CD4-positive, alpha-beta T cell treated with Interleukin-4 for 4 hours (primary cell): Measurements from ENCODE around the gene ENPP4.
"Not testable (repeated sequence)": the region's sequence is repeated elsewhere in the genome, so short reads cannot be mapped to it uniquely, and the experiment has no call there.

ENCODE experiments used
- DNase-seq: peaks from one replicate; pipeline ENCODE4 v3.0.0-alpha.2; 2020

The ENPP4 gene, protein sequence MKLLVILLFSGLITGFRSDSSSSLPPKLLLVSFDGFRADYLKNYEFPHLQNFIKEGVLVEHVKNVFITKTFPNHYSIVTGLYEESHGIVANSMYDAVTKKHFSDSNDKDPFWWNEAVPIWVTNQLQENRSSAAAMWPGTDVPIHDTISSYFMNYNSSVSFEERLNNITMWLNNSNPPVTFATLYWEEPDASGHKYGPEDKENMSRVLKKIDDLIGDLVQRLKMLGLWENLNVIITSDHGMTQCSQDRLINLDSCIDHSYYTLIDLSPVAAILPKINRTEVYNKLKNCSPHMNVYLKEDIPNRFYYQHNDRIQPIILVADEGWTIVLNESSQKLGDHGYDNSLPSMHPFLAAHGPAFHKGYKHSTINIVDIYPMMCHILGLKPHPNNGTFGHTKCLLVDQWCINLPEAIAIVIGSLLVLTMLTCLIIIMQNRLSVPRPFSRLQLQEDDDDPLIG

DNA sequence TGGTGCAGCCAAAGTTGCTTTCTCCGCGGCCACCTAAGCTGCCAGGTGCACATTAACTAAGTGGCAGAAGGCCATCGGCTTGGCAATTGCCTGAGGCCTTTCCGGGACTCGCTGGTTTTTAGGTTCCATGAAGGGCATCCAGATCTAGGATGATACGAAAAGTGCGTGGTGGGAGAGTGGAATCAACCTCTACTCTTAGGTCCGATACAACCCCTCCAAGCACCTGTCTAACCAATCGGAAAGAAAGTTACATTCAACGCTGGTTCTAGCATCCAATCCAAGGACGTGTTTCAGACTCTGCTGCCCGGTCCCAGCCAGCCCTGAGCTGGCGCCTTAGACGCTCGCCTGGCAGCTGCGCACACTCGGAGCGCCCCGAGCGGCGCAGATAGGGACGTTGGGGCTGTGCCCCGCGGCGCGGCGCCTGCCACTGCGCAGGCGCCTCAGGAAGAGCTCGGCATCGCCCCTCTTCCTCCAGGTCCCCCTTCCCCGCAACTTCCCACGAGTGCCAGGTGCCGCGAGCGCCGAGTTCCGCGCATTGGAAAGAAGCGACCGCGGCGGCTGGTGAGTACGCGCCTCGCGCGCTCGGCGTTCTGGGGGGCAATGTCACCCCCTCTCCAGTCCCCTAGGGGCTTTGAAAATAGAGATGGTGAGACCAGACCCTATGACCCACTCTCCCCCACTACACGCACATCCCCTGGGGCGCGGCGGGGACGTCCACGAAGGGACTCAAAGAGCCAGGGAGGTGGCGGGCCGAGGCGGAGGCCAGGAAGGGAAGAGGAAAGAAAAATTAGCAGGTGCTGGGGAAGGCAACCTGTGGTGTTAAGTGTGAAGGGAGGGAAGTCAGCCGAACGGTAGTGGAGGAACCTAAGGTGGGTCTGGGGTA, at the start of gene ENPP4:
ENPP4 (plus strand) TSS at position 361 of the 883 bp plus-strand sequence. CDS start 9,595 bp downstream, outside the sequence.
- DNase-seq, result peak; percentile 96

DNA sequence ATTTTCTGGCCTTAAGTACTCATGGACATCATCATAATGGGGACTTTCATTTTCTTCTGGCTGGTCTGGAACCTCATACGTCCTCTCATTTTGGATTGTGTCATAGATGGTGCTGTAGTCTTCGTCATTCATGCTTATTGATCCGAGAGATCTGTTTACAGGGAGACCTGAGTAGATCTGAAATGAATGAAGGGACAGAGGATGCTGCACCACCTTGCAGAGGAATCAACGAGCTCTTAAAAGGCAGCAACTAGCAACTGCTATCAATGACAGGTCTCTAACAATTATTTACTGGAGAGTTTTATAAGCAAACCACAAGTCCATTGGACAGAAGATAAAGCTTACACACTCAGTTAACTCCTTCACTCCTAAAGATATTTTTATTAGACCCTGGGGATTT, 49.7 kb upstream of the ENPP4 start:
- DNase-seq, result no peak

DNA sequence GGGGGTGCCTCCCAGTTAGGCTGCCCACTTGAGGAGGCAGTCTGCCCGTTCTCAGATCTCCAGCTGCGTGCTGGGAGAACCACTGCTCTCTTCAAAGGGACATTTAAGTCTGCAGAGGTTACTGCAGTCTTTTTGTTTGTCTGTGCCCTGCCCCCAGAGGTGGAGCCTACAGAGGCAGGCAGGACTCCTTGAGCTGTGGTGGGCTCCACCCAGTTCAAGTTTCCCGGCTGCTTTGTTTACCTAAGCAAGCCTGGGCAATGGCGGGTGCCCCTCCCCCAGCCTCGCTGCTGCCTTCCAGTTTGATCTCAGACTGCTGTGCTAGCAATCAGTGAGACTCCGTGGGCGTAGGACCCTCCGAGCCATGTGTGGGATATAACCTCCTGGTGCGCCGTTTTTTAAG, 44.1 kb upstream of the ENPP4 start:
- DNase-seq, result not testable (repeated sequence)

DNA sequence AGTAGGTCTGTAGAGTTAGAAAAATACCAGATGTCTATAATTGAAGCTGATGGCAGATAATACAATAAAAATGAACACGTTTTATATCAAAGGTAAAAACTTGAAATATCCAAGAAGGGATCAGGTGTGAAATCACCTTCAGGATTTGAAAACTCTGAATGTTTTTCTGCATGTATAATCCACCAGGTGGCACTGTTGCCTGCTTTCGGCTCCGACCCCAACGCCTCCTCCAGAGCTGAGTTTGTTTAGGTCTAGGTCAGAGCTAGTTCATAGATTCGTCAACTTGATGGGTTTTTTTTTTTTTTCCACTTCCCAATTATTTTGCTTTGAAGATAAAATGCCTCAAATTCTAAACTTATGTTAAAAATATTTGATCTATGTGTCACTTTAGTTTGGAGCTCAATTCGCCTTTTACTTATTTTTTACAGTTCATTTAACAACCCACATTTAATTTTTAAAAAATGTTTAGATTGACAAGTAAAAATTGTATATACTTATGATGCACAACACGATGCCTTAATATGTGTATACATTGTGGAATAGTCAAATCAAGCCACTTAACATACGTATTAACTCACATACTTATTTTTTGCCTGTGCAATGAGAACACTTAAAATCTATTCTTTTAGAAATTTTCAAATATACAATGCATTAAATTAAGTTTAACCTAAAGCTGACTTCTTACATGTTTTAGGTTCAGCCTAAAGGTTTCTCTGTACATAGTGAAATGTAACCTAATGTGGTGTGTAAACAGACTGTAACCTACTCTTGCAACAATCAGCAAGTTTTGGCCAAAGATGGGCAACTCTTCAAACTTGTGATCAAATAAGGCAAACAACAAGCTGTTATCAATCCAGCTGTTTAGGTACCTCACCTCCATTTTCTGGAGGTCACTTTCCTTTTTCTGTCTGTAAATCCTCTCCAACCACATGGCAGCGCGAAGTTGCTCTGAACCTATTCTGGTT, 39.4 kb upstream of the ENPP4 start:
- peak; percentile 54 for DNase-seq

DNA sequence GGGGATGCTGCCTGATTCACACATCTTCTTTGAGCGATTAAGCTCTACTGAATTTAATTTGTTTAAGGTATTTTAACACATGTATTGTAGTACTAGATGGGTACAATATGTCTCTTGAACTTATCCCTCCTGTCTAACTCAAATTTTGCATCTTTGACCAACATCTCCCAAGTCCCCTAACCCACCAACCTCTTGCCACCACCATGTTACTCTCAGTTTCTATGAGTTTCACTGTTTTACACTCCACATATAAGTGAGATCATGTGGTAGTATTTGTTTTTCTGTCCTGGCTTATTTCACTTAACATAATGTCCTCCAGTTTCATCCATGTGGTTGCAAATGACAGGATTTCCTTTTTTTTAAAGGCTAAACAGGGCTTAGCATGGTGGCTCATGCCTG, 38.7 kb upstream of the ENPP4 start:
- DNase-seq, result no peak

DNA sequence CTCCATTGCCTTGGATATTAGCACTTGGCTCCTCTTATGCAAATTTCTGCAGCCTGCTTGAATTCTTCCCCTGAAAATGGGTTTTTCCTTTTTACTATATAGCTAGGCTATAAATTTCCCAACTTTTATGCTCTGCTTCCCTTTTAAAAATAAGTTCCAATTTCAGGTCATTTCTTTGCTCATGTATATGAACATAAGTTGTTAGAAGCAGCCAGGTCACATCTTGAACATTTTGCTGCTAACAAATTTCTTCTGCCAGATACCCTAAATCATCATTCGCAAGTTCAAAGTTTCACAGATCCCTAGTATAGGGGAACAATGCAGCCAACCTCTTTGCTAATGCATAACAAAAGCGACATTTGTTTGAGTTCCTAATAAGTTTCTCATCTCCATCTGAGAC, 34.5 kb upstream of the ENPP4 start:
- DNase-seq, result no peak

DNA sequence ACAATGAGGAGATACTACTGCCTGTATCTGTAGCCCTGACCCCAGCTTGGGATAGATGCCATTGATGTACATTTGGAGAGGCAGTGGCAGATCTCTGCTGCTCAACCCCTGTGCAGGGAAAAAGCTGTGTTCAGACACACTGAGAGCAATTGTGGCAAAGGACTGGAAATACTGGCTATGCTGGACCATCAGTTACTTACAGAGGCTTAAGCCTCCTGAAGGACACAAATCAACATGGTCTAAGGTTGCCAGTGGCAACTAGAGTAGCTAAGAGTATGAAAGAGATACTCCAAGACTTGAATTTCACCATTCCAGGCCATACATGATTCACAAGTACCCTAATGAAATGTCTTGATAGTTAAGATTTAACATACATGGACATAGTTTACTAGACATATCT, 32.4 kb upstream of the ENPP4 start:
- no peak for DNase-seq

DNA sequence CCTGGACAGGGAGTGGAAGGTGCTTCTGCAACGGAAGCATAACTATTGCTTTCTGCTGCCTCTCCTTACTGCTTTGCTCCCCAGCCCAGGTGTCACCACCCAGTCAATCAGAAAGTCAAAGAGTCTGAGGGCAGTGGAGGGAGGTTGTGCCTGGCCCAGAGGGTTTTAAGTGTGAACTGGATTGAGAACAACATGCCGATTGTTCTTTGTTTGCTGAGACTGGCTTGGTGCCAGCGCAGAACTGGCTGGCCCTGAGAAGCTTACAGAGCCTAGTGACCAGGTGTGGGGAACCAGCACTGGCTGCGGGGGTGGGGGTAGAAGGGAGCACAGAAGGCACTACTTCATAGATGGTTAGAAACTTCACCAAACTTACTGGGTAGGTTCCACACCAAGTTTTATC, 31.1 kb upstream of the ENPP4 start:
- DNase-seq, result no peak

DNA sequence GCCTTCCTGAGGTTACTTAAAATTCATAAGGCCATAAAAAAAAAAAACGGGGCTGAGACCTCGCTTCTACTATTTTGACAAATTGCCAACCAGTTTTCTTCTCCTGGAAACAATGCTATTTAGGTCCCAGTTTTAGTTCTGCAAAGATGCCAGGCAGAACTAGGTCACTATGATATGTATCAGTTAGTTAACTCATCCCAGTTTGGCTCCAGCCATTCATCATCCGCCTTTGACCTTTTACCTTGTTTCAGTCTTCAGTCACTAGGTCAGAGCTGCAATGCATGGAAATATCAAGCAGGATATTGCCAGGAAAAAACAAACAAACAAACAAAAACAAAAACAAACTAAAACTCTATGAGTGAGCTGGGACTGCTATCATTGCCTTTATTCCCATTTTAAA, 29.8 kb upstream of the ENPP4 start:
- no peak for DNase-seq

DNA sequence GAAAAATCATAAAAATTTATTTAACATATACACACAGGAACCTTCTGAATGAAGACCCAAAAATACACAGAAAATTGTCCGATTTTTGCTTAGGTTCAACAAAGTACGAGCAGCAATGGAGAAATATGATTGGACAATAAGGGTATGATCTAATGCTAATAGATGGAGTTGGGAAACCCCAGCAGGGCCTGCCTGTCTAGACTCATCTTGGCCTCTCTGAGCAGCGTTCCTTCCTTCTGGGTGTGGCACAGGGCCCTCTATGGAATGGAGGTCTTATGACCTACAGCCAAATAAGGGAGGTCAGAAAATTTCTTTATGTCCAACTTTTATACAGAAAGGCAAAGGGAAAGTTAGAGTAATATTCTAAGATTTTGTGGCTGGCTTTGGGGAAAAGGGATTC, 27.7 kb upstream of the ENPP4 start:
- no peak for DNase-seq

DNA sequence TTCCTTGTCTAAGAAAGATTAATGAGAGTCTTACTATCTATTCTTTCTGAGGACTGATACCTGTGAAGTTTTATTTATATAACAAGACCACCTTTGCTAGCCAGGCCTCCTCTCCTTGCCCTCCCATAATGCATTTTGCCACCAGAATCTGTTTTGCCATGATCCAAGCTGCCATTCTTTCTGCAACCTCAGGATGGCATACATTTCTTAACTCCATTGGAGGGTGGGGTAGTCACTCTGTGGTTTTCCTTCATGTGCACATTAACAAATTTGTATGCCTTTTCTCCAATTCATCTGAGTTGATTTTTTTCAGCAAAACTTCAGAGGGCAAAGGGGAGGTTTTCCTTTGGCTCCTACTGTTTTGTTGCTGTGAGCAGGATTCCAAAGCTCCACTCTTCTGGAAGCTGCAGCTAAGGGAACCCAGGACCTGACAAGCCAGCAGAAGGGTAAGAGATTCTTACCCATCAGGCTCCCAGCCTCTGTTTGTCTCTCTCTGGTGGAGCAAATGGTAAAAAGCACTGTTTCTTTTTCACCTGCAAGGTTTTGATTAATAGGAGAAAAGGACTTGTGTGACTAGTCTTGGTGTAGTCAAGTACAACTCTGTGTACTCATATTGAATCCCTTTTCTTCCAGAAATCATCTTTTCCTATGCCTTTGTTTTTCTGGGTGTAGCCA, 26.2 kb upstream of the ENPP4 start:
- DNase-seq, result no peak

DNA sequence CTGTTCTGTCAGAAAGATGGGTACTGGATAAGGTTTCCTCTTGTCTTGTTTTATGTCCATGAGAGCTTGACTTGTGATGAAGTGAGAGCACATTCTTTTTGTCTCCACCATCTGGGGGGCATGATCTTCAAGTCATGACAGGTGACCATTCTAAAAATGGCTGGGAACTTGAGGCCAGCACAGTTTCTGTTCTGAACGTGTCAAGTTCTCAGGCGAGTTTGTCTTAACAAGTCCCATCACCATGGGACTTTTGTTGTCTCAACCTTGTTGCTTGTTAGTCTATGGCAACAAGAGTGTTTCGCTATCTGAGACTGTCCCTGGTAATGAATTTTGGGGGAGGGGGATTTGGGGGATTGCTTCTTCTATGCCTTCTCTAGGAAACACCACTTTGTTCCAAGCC, 25.6 kb upstream of the ENPP4 start:
- no peak for DNase-seq

DNA sequence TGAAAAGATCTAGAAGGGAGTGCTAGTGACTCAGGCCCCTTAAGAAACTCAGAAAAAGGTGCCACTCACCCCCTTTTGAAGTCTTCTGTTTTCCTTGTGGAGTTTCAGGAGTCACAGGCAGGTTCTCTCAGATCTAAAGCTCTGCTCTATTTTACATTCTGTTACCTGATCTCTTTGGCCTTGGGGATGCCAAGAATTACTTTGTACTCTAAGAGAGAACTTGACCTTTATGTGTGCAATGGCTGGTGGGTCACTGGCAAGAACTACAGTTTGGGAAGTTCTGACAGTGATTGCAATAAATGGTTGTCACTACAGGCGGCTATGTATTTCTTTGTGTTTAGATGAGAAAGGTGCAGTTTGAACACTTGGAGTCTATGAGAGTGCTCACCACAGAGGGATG, 24.2 kb upstream of the ENPP4 start:
- DNase-seq, result no peak

DNA sequence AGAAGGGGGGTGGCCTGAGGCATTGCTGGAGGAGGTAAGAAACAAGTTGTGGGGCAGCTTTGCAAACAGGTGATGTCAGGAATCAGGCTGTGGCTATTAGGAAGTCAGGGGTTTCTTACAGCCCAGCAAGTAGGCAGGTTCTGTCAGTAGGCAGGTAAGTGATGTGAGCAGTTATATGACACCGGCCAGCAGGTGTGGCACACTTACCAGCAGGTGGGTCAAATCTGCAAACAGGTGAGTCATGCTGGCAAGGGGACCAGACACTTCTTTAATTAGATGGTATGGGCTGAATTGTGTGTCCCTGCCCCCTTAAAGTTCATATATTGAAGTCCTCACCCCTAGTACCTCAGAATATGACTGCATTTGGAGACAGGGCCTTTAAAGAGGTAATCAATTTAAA, 16.4 kb upstream of the ENPP4 start:
- no peak for DNase-seq

DNA sequence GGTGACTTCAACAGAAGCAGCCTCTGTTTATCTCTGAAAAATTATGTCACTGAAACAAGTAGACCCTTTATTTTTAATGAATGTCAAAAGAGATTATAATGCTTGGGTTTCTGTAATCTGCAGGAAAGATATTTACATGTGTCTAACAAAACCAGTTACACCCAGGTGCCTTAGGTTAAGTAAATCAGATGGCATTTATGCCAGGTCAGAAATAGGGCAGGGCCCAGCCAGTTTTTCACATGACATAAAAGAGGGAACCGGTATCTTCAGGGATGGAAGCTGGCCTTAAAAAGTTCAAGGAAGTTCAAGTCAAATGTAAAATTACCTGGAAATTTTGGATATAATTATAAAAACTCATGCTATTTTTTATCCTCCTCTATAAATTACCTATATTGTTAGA, 14.2 kb upstream of the ENPP4 start:
- no peak for DNase-seq

DNA sequence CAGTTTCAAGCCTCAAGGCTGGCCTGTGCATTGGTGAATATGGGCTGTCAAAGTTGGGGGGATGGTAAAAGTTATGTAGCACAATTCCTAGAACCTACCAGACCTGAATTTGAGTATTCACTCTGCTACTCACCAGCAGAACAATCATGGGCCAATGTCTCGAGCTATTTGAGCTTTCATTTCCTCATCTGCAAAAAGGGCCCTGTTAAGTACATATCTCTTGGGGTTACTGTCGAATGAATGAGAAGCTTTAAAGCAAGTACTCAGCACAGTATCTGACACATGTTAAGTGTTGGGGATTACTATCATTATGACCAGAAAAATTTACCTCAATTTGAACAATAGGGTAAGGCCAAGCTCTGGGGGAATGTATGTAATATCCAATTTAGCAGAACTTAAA, 13.5 kb upstream of the ENPP4 start:
- no peak for DNase-seq

DNA sequence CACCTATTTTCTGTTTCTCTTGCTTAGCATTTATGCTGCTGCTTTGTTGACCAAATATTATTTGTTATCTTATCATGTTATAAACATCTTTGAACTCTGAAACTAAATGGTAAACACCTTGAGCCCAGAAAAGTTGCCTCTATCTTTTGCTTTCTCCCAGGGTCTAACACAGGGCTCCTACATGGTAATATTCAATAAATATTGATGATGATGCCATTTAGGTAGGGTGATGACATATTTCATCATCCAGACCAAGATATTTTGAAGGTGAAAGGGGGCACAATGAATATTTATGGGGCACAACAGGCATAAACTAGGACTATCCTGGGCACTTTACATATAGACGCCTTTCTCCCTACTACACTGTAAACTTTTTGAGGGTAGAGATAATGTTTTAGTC, 11.6 kb upstream of the ENPP4 start:
- DNase-seq, result no peak

DNA sequence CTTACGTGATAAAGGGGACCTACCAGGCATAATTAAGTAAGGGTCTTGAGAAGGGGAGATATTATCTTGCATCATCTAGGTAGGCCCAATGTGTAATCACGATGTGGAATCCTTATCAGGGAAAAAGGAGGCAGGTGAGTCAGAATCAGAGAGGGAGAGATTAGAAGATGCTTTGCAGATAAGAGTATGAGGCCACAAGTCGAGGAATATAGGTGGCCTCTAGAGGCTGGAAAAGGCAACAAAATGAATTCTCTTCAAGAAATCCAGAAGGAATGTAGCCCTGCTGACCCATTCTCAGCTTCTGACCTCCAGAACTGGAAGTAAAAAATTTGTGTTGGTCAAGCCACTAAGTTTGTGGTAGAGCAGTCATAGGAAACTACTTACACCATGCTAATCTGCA, 11.0 kb upstream of the ENPP4 start:
- DNase-seq, result no peak

DNA sequence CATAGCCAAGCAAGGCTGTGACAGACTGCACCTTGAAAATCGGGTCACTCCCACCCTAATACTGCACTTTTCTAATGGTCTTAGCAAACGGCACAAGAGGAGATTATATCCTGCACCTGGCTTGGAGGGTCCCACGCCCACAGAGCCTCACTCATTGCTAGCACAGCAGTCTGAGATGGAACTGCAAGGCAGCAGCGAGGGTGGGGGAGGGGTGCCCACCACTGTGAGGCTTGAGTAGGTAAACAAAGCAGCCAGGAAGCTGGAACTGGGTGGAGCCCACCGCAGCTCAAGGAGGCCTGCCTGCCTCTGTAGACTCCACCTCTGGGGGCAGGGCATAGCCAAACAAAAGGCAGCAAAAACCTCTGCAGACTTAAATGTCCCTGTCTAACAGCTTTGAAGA, 10.1 kb upstream of the ENPP4 start:
- DNase-seq, result not testable (repeated sequence)

DNA sequence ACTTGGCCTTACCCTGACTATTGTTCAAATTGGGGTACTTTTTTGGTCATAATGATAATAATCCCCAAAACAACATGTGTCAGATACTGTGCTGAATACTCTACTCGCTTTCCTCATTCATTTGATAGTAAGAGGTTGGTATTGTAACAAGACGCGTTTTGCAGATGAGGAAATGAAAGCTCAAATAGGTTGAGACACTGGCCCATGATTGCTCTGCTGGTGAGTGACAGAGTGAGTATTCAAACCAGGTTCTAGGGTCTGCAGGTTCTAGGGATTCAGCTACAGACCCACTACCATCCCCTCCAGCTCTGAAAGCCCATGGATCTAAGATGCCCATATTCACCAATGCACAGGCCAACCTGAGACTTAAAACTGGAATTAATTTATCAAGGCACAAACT, 1.3 kb upstream of the ENPP4 start:
- DNase-seq, result no peak

DNA sequence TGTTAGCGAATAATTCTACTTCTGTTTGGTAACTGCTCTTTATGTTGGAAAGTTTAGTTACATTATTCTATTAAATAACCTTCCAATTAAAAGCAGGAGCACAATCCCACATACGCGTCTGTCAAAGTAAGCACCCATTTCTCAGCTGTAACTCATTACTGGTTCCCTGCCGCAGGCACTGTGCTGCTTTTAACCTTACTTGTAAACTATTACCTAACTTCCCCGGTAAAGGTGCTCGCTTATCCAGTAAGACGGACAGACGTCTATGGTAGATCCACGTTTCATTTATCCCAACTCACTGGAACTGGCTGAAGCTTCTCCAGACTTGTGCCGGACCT, 529 bp upstream of the ENPP4 start:
- peak; percentile 15 for DNase-seq

DNA sequence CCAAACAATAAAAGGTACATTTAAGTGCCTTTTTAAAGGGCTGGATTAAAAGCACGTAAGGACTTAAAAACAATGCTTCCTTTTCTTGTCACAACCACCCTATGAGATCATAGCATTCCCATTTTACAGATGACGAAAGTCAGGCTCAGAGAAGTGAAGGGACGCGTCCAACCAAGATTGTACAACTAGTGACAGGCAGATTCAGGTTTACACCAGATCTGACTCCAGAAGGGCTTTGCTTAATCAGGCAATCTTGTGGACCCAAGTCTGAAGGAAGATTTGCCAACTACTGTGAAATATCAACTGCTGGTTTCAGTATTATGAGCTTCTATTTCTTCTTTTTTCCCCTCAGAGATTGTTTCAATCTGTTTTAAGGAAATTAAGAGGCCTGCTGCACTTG, 877 bp downstream of the ENPP4 start:
- DNase-seq, result no peak
